ENCODE measurements around the gene ARAP1.

The ARAP1 gene

GRCh38 chr11:72682238-72682857 lies 69.9 kb downstream of the ARAP1 start:
- no peak for DNase-seq (ENCODE audit: low spot score)

GRCh38 chr11:72681226-72682153 lies 70.7 kb downstream of the ARAP1 start:
- no peak for DNase-seq (ENCODE audit: low spot score)

- no peak for DNase-seq (ENCODE audit: low spot score)
Observed at GRCh38 chr11:72680624-72681158, 71.5 kb downstream of the ARAP1 start.

DNA sequence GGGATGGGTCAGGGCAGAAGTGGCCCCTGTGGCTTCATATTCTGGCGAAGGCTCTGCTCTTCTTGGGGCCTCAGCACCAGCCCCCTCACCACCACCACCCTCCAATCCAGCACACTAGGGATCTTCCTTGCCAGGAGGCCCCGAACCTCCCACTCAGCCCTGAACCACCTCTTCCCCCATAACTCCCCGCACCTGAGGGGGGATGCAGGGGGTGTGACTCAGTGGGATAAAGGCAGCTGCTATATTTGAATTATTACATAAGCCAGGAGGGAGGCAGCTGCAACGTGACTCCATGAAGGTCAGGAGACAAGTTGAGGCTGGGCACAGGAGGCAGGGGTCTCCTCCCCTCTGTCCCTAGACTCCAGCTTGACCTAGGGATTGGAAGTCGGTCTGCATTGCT lies 72.3 kb downstream of the ARAP1 start:
- DNase-seq (ENCODE audit: low spot score) = no peak

- no peak for DNase-seq (ENCODE audit: low spot score)
Observed at GRCh38 chr11:72678524-72678923, 73.7 kb downstream of the ARAP1 start.

DNA sequence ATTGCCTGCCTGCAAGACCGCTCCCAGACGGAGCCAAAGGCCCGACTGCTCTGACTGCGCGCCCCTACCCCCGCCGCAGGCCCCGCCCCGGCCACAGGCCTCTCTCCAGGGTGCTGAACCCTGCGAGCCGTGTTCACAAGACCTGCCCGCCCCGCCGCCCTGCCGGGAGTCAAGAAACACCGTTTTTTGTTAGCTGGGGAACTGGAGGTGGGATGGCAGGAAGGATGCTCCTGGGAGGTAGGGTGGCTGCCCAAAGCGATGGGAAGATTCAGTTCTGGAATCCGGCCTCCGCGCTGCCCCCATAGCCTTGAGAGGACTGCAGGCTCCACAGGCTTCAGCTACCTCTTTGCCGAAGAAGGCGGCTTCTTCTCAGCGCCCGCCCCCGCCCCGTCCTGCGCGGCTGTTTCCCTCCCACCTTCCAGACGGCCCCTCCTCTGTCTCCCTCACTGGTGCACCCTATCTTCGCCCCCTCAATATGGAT lies 75.3 kb downstream of the ARAP1 start:
- DNase-seq (ENCODE audit: low spot score) = peak; percentile 50

DNA sequence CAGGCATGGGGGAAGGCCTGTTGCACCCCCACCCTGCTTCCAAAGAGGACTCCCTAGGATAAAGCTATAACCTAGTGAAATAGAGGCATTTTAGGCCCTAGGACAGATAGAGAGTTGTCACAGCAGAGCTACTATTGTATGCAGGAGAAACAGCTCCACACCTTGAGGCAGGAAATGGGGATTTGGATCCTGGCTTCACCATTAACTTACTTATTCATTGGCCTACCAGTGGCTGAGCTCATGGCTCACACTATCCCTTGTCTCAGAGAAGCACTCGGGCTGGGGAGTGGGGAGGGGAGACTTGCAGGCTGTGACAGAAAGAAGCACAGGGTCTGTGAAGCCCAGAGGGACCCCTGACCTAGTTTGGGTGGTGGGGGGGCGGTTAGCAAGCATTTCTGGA lies 77.0 kb downstream of the ARAP1 start:
- no peak for DNase-seq (ENCODE audit: low spot score)

- no peak for DNase-seq (ENCODE audit: low spot score)
Observed at GRCh38 chr11:72673943-72674828, 78.0 kb downstream of the ARAP1 start, which contains the start of gene PDE2A. TSS of gene PDE2A (minus strand) at chr11:72674422. CDS start at chr11:72674207, 215 bp downstream.

DNA sequence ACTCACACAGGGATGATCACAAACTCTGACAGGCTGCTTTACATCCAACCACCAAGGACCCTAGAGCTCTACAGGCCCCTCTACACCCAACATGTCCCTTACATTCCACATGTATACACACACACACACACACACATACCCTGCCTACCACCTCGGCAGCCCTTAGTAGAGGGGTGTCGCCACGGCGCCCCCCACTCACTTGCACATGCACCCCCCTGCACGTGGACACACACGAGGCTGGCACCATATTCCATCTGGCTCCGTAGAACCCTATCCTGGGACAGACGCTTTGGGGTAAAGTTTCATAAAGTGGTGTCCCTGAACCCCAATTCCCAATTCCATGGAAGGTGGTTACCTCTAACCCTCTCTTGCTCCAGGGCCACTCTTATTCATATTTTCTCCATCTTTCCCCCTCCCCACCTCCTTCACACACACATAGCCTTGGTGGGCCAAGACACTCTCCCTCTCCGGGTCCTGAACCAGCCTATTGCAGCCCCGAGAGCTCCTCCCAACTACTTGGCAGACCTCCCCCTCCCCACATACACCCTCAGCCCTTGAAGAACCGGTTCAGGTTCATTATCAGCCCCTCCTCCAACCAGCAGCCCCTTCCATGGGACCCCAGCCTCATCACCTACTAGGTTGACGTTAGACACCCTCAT lies 78.8 kb downstream of the ARAP1 start:
- no peak for DNase-seq (ENCODE audit: low spot score)

GRCh38 chr11:72672597-72673238 lies 79.5 kb downstream of the ARAP1 start:
- DNase-seq (ENCODE audit: low spot score) = no peak

GRCh38 chr11:72671152-72672099 lies 80.8 kb downstream of the ARAP1 start:
- DNase-seq (ENCODE audit: low spot score) = no peak

DNA sequence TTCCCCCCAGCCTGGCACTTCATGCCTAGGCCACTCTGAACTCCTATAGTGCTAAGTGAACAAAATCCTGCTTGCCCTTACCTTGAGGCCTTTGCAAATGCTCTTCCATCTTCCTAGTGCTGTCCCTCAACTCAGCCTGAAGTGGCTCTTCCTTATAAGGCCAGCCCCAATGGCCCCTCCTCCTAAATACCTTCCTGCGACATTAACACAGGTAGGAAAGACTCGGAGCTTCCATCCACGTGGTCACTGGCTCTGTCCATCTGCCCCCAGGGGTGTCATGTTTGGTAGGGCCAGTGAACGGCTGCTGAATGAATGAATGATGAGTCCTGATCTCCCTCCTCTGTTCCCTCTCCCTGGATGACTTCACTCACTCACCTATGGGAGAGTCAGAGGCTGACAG lies 82.2 kb downstream of the ARAP1 start:
- no peak for DNase-seq (ENCODE audit: low spot score)

DNA sequence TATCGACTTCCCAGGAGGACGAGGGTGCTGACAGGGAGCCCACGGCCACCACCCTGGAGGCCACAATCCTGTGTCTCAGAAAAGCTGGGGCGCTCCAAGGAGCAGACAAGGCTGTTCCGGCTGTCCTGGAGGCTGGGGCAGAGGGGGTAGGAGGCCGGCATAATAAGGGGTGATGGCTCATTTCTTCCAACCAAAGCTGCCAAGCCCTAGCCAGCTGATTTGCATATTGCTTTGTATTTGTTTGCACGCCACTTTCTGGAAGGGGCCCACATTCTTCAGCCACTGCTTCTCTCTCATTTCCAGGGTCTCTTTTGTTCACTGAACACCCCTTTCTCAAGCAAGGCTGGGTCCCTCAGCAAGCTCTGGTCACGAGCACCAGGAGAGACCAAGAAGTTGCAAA lies 82.7 kb downstream of the ARAP1 start:
- no peak for DNase-seq (ENCODE audit: low spot score)

- DNase-seq (ENCODE audit: low spot score) = no peak
Observed at GRCh38 chr11:72668629-72669347, 83.4 kb downstream of the ARAP1 start.

DNA sequence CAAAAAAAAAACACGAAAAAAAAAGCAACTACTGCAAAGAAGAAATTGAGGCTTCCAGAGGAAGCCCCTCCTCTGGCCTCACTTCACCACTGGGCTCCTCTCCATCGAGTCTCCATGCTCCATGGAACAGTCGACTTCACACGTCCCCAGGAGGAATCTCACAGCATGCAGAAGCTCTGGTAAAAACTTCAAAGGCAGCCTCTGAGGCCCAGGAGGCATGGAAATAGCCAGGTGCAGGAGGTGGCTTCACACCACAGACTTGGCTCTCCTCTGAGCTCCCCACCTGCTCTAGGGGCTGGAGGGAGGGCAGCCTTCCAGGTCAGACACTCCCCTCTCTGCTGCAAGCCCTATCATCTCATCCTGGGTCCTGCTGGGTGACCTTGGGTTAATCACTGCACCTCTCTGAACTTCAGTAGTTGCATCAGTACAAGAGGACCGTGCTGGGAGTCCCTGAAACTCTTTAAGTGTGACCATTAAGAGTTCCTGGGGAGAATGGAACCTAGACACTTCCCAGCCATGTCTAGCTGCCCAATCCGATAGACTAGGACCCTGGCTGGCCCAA lies 86.2 kb downstream of the ARAP1 start:
- no peak for DNase-seq (ENCODE audit: low spot score)

- no peak for DNase-seq (ENCODE audit: low spot score)
Observed at GRCh38 chr11:72662036-72662435, 90.2 kb downstream of the ARAP1 start.

- no peak for DNase-seq (ENCODE audit: low spot score)
Observed at GRCh38 chr11:72661486-72661885, 90.7 kb downstream of the ARAP1 start.

GRCh38 chr11:72658989-72659640 lies 93.1 kb downstream of the ARAP1 start:
- DNase-seq (ENCODE audit: low spot score) = no peak
